ENCODE results near the gene KANSL1.

DNA sequence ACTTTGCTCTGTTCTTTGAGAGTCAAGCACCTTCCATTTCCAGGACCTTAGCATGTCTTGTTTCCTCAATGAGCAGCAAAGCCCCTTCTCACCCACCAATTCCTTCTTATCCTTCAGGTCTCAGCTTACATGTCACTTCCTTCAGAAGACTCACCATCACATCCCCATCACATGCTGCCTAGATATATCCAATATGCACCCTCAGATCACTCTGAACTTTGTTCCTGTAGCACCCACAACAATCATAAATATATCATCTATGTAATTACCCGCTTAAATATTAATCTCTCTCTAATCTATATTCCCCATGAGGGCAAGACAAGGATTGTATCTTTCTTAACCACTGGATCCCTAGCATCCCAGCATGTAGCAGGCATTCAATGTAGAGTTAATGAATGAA, 30.4 kb downstream of the KANSL1 start:
- TF ChIP-seq, protein P1, sequence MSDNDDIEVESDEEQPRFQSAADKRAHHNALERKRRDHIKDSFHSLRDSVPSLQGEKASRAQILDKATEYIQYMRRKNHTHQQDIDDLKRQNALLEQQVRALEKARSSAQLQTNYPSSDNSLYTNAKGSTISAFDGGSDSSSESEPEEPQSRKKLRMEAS (IDR thresholded peaks at IDR 0.05), result no peak
- TF ChIP-seq EP300 (IDR thresholded peaks at IDR 0.05; ENCODE audit: borderline replicate concordance) (no peak), EGR1 (IDR thresholded peaks at IDR 0.05) (no peak)
- TF ChIP-seq, protein P2, sequence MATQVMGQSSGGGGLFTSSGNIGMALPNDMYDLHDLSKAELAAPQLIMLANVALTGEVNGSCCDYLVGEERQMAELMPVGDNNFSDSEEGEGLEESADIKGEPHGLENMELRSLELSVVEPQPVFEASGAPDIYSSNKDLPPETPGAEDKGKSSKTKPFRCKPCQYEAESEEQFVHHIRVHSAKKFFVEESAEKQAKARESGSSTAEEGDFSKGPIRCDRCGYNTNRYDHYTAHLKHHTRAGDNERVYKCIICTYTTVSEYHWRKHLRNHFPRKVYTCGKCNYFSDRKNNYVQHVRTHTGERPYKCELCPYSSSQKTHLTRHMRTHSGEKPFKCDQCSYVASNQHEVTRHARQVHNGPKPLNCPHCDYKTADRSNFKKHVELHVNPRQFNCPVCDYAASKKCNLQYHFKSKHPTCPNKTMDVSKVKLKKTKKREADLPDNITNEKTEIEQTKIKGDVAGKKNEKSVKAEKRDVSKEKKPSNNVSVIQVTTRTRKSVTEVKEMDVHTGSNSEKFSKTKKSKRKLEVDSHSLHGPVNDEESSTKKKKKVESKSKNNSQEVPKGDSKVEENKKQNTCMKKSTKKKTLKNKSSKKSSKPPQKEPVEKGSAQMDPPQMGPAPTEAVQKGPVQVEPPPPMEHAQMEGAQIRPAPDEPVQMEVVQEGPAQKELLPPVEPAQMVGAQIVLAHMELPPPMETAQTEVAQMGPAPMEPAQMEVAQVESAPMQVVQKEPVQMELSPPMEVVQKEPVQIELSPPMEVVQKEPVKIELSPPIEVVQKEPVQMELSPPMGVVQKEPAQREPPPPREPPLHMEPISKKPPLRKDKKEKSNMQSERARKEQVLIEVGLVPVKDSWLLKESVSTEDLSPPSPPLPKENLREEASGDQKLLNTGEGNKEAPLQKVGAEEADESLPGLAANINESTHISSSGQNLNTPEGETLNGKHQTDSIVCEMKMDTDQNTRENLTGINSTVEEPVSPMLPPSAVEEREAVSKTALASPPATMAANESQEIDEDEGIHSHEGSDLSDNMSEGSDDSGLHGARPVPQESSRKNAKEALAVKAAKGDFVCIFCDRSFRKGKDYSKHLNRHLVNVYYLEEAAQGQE (IDR thresholded peaks at IDR 0.05; ENCODE audit: low read depth), result no peak
- TF ChIP-seq, protein P3, sequence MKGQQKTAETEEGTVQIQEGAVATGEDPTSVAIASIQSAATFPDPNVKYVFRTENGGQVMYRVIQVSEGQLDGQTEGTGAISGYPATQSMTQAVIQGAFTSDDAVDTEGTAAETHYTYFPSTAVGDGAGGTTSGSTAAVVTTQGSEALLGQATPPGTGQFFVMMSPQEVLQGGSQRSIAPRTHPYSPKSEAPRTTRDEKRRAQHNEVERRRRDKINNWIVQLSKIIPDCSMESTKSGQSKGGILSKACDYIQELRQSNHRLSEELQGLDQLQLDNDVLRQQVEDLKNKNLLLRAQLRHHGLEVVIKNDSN (IDR thresholded peaks at IDR 0.05), result no peak
